Progenitor cell of endocrine pancreas (in vitro differentiated cells): Measurements from ENCODE around the gene SEMA3C. TPM values are rescaled to one million over a fixed set of nuclear protein-coding genes. Genes with fewer than 3 reads are reported as not detected.

Experiments used
- DNase-seq: peaks from one replicate; pipeline ENCODE4 v3.0.0; 2021; ENCODE audit warnings: low spot score; ENCODE audit not compliant: unreplicated experiment
- H3K27ac Mint-ChIP-seq: 2 replicates; pipeline ENCODE4 v1.8.0; 2021; ENCODE audit warnings: mild to moderate bottlenecking, moderate library complexity, mixed read lengths
- H3K27me3 Mint-ChIP-seq: 2 replicates; pipeline ENCODE4 v1.8.0; 2021; ENCODE audit warnings: mixed read lengths
- H3K36me3 Mint-ChIP-seq: 2 replicates; pipeline ENCODE4 v1.8.0; 2022; ENCODE audit warnings: mixed read lengths; ENCODE audit not compliant: insufficient read depth
- H3K4me1 Mint-ChIP-seq: 2 replicates; pipeline ENCODE4 v1.8.0; 2021; ENCODE audit warnings: low read depth, mixed read lengths
- H3K4me3 Mint-ChIP-seq: 2 replicates; pipeline ENCODE4 v1.8.0; 2021; ENCODE audit warnings: low read depth, mild to moderate bottlenecking, moderate library complexity, mixed read lengths
- H3K9me3 Mint-ChIP-seq: 2 replicates; pipeline ENCODE4 v1.8.0; 2021; ENCODE audit warnings: low read depth, mixed read lengths
- total RNA-seq: library from RNA; stranded (reverse); gene quantifications from 2 replicates; pipeline ENCODE4 v1.2.1, GENCODE V29; 2021
- TF ChIP-seq, protein P1 (sequence below): fragments of 200-600 bp; sonication (generic); IDR thresholded peaks from one replicate; pipeline ENCODE4 v1.5.0; 2021; ENCODE audit warnings: antibody characterized with exemption, mild to moderate bottlenecking; ENCODE audit not compliant: unreplicated experiment

SEMA3C gene
- total RNA-seq, 1 donor from 2014 or later: 136 TPM

GRCh38 chr7:80895056-80895455 is 23.8 kb downstream of the SEMA3C start:
- Mint-ChIP-seq H3K9me3 (no peaks in the 10 kb centered on the region), H3K4me1 (peaks cover 9% of the 10 kb centered on the region), H3K27ac (no peak overlapping the region), H3K27me3 (no peaks in the 10 kb centered on the region), H3K4me3 (no peak overlapping the region), H3K36me3 (peaks cover 19% of the 10 kb centered on the region)
- TF ChIP-seq, protein P1, sequence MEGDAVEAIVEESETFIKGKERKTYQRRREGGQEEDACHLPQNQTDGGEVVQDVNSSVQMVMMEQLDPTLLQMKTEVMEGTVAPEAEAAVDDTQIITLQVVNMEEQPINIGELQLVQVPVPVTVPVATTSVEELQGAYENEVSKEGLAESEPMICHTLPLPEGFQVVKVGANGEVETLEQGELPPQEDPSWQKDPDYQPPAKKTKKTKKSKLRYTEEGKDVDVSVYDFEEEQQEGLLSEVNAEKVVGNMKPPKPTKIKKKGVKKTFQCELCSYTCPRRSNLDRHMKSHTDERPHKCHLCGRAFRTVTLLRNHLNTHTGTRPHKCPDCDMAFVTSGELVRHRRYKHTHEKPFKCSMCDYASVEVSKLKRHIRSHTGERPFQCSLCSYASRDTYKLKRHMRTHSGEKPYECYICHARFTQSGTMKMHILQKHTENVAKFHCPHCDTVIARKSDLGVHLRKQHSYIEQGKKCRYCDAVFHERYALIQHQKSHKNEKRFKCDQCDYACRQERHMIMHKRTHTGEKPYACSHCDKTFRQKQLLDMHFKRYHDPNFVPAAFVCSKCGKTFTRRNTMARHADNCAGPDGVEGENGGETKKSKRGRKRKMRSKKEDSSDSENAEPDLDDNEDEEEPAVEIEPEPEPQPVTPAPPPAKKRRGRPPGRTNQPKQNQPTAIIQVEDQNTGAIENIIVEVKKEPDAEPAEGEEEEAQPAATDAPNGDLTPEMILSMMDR: no peak
- DNase-seq: no peak

GRCh38 chr7:80891259-80891544 is 27.6 kb downstream of the SEMA3C start:
- no peak overlapping the region for H3K27ac Mint-ChIP-seq
- no peaks in the 10 kb centered on the region for H3K9me3 Mint-ChIP-seq
- peaks cover 13% of the 10 kb centered on the region for H3K36me3 Mint-ChIP-seq
- H3K4me1 Mint-ChIP-seq: peaks cover 9% of the 10 kb centered on the region
- TF ChIP-seq, protein P1: no peak
- H3K27me3 Mint-ChIP-seq: no peaks in the 10 kb centered on the region
- no peak for DNase-seq
- no peak overlapping the region for H3K4me3 Mint-ChIP-seq

DNA sequence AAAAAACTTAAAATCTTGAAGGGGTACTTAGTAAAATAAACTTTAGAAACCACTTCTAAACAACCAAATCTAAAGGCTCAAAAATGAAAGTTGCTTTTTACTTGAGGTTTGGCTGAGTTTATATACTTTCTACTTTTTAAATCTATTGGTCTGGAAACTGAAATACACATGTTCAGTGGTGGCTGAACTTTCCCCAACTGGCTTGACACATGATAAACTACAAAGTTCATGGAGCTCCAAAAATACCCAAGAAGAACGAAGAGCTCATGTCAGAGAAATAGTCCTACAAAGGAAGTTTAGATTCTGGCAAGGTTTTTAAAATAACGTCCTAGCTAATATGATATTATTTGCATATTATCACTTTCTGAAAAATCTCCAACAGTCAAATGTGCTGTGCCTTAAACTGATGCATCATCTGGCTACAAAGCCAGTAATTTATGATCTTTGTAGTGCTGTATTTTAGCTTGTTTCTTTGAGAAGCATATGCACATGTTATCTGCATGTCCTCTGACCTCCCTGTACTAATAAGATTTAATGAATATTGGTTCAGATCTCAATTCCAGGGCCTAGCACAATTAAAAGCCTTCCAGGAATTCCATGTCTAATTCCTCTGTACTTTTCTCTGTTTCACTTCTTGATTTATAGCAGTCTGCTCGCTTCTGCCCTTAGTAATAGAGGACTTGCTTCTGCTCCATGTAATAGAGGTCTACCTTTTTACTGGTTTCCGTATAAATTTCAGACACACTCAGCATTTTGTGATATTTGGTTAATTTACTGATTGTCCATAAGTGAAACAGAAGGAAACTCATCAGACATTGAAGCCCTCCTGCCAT is 28.2 kb downstream of the SEMA3C start:
- Mint-ChIP-seq H3K4me3 (no peak overlapping the region), H3K27ac (no peak overlapping the region), H3K4me1 (peaks cover 9% of the 10 kb centered on the region), H3K36me3 (peaks cover 11% of the 10 kb centered on the region), H3K27me3 (no peaks in the 10 kb centered on the region), H3K9me3 (no peaks in the 10 kb centered on the region)
- TF ChIP-seq, protein P1: no peak
- no peak for DNase-seq

GRCh38 chr7:80889525-80889924 is 29.3 kb downstream of the SEMA3C start:
- Mint-ChIP-seq H3K27ac (no peak overlapping the region), H3K9me3 (no peaks in the 10 kb centered on the region), H3K4me3 (no peak overlapping the region), H3K27me3 (no peaks in the 10 kb centered on the region), H3K36me3 (peaks cover 7% of the 10 kb centered on the region), H3K4me1 (peaks cover 13% of the 10 kb centered on the region)
- no peak for DNase-seq
- TF ChIP-seq, protein P1: no peak

DNA sequence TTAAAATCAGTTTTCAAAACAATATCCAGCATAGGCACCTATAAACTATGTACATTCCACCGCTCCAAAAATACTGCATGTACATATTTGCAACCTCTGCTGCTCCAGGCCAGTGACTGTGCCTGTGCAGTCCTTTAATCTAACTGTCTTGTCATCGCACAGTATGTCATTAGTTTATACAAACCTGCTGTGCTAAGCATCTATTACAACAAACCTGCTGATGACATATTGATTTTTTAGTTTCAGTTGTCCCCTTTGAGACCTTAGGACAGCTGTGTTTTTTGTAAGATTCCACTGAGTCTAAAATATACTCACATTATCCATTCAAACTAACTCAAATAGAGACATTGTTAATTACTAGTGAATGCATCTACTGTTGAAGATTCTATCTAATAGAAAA is 33.1 kb downstream of the SEMA3C start:
- Mint-ChIP-seq H3K4me3 (no peak overlapping the region), H3K4me1 (peaks cover 20% of the 10 kb centered on the region), H3K9me3 (no peaks in the 10 kb centered on the region), H3K27me3 (no peaks in the 10 kb centered on the region), H3K36me3 (peaks cover 5% of the 10 kb centered on the region), H3K27ac (no peak overlapping the region)
- TF ChIP-seq, protein P1: no peak
- no peak for DNase-seq
